Measurements from ENCODE around the gene PNCK.
A peak's percentile ranks its signal among the peaks of the same experiment; 100 is the strongest.

Gene PNCK

DNA sequence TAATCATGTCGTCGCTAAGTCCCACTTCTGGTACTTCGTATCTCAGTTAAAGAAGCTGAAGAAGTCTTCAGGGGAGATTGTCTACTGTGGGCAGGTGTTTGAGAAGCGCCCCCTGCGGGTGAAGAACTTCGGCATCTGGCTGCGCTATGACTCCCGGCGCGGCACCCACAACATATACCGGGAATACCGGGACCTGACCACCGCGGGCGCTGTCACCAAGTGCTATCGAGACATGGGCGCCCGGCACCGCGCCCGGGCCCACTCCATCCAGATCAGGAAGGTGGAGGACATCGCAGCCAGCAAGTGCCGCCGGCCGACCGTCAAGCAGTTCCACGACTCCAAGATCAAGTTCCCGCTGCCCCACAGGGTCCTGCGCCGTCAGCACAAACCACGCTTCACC, 11.3 kb downstream of the PNCK start:
- DNase-seq (ENCODE audit: low read depth in 3 of 3), result peak; percentile 27 to 56 (median 36)

DNA sequence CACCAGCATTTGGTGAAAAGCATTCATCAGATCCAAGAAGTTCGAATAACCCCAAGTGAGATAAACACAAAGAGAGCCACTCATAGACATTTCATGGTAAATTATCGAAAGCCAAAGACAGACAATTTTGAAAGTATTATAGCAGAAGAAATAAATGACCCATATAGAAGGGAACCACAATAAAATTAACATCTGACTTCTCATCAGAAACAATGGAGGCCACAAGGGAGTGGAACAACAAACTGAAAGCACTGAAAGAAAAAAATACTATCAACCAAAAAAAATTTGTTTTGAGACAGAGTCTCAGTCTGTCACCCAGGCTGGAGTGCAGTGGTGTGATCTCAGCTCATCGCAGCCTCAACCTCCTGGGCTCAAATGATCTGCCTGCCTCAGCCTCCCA, 14.3 kb downstream of the PNCK start:
- DNase-seq (ENCODE audit: low read depth in 3 of 3), result no peak

DNA sequence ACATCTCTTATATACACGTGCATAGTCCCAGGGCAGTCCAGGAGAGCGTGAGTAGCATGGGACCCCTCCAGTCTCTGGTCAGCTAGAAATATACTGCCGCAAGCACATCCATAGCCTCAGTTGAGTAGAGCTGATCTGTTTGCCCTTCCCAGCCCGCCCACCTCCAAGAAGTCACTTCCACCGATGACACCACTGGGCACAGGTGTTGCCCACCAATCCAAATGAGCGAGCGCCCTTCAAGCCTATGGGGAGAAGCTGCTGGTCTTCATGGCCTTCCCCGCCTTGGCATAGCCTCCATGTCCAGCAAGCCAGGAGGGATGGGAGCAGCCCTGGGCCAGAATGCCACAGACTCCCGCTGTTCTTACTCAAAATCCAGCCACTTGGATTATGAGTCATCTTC, 16.5 kb downstream of the PNCK start:
- no peak for DNase-seq (ENCODE audit: low read depth in 3 of 3)

DNA sequence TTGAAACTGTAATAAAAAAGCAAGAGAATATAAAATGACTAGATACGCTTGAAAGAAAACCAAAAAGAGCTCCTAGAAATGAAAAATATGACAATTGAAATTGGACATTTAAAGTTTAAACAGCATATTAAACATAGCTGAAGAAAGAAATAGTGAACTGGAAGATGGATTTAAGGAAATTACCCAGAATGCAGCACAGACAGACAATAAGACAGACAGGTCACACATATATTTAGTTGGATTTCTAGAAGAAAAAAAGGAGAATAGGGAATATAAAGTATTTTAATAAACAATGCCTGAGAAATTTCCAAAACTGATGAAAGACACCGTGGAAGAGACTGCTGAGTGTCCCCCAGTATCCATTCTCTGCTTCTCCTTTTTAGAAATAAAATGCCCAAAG, 20.1 kb downstream of the PNCK start:
- DNase-seq (ENCODE audit: low read depth in 3 of 3), result no peak

DNA sequence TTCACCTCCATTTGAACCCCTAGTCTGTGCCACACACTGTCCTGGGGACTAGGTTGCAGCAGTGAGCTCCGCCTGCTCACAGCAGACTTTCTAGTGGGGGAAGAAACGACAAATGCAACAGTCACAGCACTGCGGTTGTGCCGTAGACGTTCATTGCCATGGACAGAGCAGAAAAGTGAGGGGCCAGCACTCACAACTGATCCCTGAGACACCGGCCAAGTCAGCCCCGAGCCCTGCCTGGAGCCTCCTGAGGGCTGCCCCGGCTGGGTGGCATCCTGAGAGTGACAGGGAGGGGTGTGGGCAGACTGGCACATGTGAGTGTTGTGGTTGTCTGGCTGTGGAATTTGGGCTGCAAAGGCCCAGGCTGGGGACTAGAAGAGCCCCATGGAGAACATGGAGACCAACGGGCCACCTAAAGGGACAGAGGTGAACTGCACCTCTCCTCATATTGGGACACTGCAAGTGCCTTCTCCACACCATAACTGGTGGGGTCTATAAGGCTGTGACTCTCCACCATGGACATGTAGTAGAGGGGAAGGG, 22.0 kb downstream of the PNCK start:
- no peak for DNase-seq (ENCODE audit: low read depth in 3 of 3)

- DNase-seq (ENCODE audit: low read depth in 3 of 3), result no peak
Measured at GRCh38 chrX:153650959-153651358, 22.7 kb downstream of the PNCK start.

- DNase-seq (ENCODE audit: low read depth in 3 of 3), result no peak
Measured at GRCh38 chrX:153649915-153650782, 23.5 kb downstream of the PNCK start.

- peak in 1 of 3 experiments; percentile 35 for DNase-seq (ENCODE audit: low read depth in 3 of 3)
Measured at GRCh38 chrX:153649178-153649914, 24.3 kb downstream of the PNCK start.

GRCh38 chrX:153648358-153649177, 25.0 kb downstream of the PNCK start:
- no peak for DNase-seq (ENCODE audit: low read depth in 3 of 3)

DNA sequence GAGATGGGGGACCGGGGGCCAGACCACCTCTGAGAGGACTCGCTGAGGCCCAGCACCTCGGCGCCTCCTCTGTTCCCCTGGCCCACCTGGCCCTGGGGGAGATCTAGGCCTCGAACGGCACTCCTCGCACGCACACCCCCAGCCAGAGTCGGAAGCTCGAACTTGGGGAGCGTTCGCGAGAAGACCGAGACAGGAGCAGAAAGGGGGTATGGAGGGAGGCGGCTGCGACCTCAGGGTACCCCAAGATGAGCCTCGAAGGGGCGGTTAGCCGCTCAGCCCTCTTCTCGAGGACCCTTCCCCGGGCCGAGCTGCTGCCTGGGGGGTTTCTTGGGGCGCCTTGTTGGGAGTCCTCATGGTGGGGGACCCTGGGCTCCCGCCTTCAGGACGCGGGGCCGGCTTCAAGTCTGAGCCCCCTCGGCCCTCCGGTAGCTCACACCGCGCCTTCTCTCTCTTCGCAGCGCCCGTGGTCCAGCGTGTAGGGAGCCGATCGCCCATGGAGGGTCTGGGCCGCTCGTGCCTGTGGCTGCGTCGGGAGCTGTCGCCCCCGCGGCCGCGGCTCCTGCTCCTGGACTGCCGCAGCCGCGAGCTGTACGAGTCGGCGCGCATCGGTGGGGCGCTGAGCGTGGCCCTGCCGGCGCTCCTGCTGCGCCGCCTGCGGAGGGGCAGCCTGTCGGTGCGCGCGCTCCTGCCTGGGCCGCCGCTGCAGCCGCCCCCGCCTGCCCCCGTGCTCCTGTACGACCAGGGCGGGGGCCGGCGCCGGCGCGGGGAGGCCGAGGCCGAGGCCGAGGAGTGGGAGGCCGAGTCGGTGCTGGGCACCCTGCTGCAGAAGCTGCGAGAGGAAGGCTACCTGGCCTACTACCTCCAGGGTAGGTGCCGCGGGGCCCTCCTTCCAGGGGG, 25.9 kb downstream of the PNCK start:
- DNase-seq (ENCODE audit: low read depth in 3 of 3), result no peak

DNA sequence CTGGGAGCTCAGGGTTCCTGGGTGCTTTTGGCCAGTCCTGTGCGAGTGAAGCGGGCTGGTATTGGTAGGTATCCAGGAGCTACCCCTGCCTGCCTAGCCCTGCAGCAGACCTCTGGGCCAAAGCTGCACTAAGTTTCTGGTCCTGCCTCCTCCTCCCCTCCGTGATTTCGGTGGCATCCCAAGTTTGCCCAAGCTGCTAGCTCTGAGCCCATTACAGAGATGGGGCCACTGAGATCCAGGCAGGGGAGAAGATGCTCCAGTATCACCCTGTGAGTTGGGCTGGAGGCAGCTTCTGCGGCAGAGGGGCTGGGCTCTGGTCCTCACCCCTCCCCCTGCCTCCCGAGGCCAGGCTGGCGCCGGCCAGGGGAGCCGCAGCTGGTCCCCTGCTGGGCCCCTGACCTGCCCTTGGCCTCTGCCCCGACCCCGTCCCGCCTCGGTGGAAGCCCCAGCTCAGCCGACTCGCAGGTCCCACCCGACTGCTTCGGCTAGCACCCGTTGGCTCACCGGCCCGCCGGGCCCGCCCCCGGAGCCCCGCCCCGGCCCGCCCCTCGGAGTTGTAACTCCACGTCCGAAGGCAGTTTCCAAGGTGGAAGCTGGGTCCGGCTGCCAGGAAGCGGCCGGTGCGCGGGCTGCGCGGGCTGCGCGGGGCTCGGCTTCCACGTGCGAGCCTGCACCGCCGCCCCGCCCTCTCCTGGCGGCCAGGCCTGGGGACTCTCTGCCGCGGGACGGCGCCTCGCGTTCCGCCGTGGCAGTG, 26.8 kb downstream of the PNCK start, which contains the start of gene DUSP9:
DUSP9 (plus strand) TSS at position 584 of the 754 bp plus-strand sequence. CDS start 751 bp downstream, outside the sequence.
- DNase-seq (ENCODE audit: low read depth in 3 of 3), result no peak

GRCh38 chrX:153645921-153646488, 27.6 kb downstream of the PNCK start:
- no peak for DNase-seq (ENCODE audit: low read depth in 3 of 3)

DNA sequence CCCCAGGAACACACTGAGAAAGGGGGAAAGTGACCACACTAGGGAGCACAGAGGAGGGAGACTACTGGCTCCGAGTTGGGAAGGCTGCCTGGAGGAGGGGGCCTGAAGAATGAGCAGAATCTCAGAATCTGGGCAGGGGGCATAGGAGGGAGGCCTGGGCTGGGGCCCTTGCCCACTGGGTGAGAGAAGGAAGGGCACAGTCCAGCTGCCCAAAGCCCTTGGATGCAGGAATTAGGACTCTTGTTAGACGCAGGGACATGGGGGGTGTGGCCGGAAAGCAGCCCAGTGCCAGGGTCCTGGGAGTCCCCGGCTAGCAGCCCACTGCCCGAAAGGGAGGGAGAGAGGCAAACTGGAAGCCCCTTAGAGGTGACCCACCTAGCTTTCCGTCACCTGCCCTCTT, 28.5 kb downstream of the PNCK start:
- no peak for DNase-seq (ENCODE audit: low read depth in 3 of 3)

GRCh38 chrX:153644356-153645125, 29.1 kb downstream of the PNCK start:
- no peak for DNase-seq (ENCODE audit: low read depth in 3 of 3)

DNA sequence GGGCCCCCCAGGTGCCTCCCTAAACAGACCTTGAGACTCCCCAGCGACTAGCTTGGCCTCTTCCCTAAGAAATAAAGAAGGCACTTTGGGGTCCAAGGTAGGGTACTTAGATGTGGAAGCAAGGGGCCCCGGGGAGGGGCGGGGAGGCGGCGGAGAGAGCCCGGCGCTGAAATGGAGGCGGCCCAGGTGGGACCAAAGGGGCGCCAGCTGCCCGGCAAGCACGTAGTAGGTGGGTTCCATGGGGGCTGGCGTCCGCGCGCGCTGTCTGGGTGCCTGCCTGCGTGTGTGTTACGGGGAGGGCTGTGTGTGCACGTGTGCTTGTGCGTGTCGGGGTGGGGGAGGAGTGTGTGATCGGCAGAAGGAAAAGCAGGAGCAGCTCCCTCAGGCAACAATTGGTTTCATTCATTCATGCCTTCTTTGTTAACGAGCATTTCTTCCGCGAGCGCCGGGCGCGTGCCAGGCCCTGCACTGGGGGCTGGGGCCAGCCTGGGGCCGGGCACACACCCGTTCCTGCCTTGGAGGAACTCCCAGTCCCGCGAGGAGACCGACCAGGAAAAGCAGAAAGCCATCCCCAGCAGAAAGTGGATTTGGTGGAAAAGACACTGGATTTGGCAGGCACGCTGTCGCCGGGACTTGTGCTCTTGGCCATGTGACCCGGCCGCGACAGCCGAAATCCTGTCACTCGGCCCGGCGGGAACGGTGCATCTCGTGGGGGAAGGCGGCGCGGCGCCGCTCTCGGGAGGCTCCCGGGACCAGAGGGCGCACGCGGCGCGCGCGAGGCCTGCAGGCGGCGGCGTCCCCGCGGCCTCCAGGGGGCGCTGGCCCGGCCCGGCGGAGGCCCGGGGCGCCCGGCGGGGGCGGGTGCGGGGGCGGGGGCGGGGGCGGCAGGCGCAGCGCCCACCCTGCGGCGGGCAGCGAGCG, 29.9 kb downstream of the PNCK start:
- no peak for DNase-seq (ENCODE audit: low read depth in 3 of 3)

DNA sequence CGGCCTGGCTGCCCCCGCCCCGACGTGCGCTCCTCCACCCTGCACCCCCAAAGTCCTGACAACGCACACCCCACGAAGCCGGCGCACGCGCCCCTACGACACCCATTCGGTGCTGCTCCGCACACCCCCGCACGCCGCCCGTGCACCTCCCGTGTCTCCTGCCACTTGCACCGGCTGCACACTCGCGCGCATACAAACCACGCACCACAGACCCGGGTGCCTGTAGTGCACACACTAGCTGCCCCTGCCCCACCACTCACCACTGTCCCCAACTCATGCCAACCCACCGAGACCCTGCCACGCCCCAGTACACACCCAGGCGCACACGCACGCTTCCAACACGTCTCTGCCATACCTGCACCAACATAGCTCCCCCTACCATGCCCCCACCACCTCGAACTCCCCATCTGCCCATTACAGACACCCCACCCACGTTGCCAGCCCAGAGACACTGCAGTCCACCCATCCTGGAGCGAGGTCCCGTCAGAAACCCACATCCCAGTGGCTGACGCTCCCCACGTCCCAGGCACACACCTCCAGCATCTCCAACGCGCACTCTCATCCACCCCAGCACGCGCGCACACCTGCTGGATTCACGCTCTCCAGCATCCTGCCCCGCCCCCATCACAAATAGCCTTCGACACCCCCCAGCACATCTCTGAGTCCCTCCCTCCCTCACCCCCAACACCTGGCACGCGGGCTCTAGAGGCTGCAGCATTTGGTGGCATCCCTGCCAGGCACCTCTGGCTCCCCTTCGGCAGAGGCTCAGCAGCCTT, 30.8 kb downstream of the PNCK start:
- DNase-seq (ENCODE audit: low read depth in 3 of 3), result no peak

GRCh38 chrX:153642051-153642654, 31.5 kb downstream of the PNCK start:
- no peak for DNase-seq (ENCODE audit: low read depth in 3 of 3)
